H1 (cell line): ENCODE data around the gene TSGA10IP. TPM values are rescaled to one million over a fixed set of nuclear protein-coding genes. Genes with fewer than 3 reads are reported as not detected.

Source experiments
- CTCF ChIA-PET: fragments of 300-600 bp; sonication (Branson Sonifier 250); formaldehyde crosslinking; loops from one replicate; lab custom pipeline; 2021; ENCODE audit not compliant: partially characterized antibody; lab: Charles Lee
- POLR2A ChIA-PET: fragments of 300-600 bp; sonication (Branson Sonifier 250); formaldehyde crosslinking; loops from one replicate; lab custom pipeline; 2021; ENCODE audit warnings: inconsistent platforms; ENCODE audit not compliant: partially characterized antibody; lab: Charles Lee
- DNase-seq, 2 experiments: peaks; one replicate each; pipeline versions ENCODE4 v3.0.0 to v3.0.0-alpha.2; 2010 to 2022; ENCODE audit warnings: low spot score in 2 of 2, low read depth in 1 of 2, mixed read lengths in 1 of 2
- FAIRE-seq: peaks from 2 replicates; lab custom pipeline; 2011; peaks lifted over from hg19 to GRCh38; lab: Jason Lieb, UNC
- H2AFZ ChIP-seq: 2 replicates; pipeline ENCODE4 v1.8.1; 2012; ENCODE audit warnings: low read length, inconsistent platforms
- H2AK5ac ChIP-seq: 2 replicates; pipeline ENCODE4 v1.6.1; 2013; ENCODE audit warnings: low read depth, low read length
- H2BK120ac ChIP-seq: replicated peaks from 2 replicates; pipeline ENCODE3; 2013; ENCODE audit warnings: low read depth, low read length, inconsistent platforms
- H2BK12ac ChIP-seq: 2 replicates; pipeline ENCODE4 v1.6.1; 2013; ENCODE audit warnings: low read depth, low read length
- H2BK15ac ChIP-seq: 2 replicates; pipeline ENCODE4 v1.6.1; 2013; ENCODE audit warnings: low read length
- H2BK20ac ChIP-seq: 2 replicates; pipeline ENCODE4 v1.6.1; 2013; ENCODE audit warnings: low read length
- H2BK5ac ChIP-seq: 2 replicates; pipeline ENCODE4 v1.6.1; 2013; ENCODE audit warnings: low read depth, low read length
- H3K14ac ChIP-seq: 2 replicates; pipeline ENCODE4 v1.6.1; 2013; ENCODE audit warnings: inconsistent platforms; ENCODE audit not compliant: insufficient read length
- H3K18ac ChIP-seq: 2 replicates; pipeline ENCODE4 v1.6.1; 2013; ENCODE audit warnings: low read length; ENCODE audit errors: extremely low read depth
- H3K23ac ChIP-seq: 2 replicates; pipeline ENCODE4 v1.6.1; 2013; ENCODE audit warnings: inconsistent platforms; ENCODE audit not compliant: insufficient read length
- H3K23me2 ChIP-seq: 2 replicates; pipeline ENCODE4 v1.6.1; 2013; ENCODE audit warnings: low read depth, low read length
- H3K27ac ChIP-seq: 2 replicates; pipeline ENCODE4 v1.6.1; 2011; ENCODE audit warnings: low read depth, low read length, inconsistent platforms
- H3K27me3 ChIP-seq, 4 experiments: replicated peaks in 1 of 4; 1 replicate in 1 of 4; 2 replicates in 3 of 4; pipeline versions ENCODE4 v1.6.1 to v1.8.1; 2011 to 2013; ENCODE audit warnings: low read length in 3 of 4, mild to moderate bottlenecking in 3 of 4, inconsistent platforms in 2 of 4, mixed read lengths in 2 of 4, moderate library complexity in 1 of 4; ENCODE audit not compliant: control insufficient read depth in 3 of 4, insufficient read depth in 3 of 4; ENCODE audit errors: extremely low read depth in 1 of 4
- H3K36me3 ChIP-seq, 4 experiments: 2 replicates each; pipeline versions ENCODE4 v1.6.1 to v1.8.1; 2011 to 2013; ENCODE audit warnings: mild to moderate bottlenecking in 4 of 4, low read length in 3 of 4, moderate library complexity in 2 of 4, control low read depth in 1 of 4, inconsistent platforms in 1 of 4; ENCODE audit not compliant: insufficient read depth in 4 of 4, control insufficient read depth in 2 of 4
- H3K4ac ChIP-seq: replicated peaks from 2 replicates; pipeline ENCODE3; 2013; ENCODE audit warnings: low read length, low read depth, mixed read lengths, inconsistent platforms; ENCODE audit not compliant: insufficient read length
- H3K4me1 ChIP-seq, 4 experiments: replicated peaks in 1 of 4; 1 replicate in 1 of 4; 2 replicates in 3 of 4; pipeline versions ENCODE4 v1.6.1 to v1.8.1; 2011 to 2013; ENCODE audit warnings: low read length in 3 of 4, inconsistent platforms in 2 of 4, mixed read lengths in 1 of 4; ENCODE audit not compliant: insufficient read depth in 4 of 4, control insufficient read depth in 3 of 4
- H3K4me2 ChIP-seq, 2 experiments: 2 replicates each; pipeline versions ENCODE4 v1.6.1 to v1.8.1; 2011 to 2013; ENCODE audit warnings: low read depth in 2 of 2, low read length in 2 of 2, control low read depth in 1 of 2, inconsistent platforms in 1 of 2, mild to moderate bottlenecking in 1 of 2; ENCODE audit not compliant: insufficient read depth in 1 of 2
- H3K4me3 ChIP-seq, 4 experiments: fragments of 200-600, 300-600 bp in 1 of 4; sonication (generic), shearing (Covaris generic), sonication (Bioruptor Twin) in 1 of 4; 2 replicates each; pipeline versions ENCODE4 v1.5.1 to v1.8.1; 2011 to 2016; ENCODE audit warnings: low read length in 4 of 4, low read depth in 3 of 4, control low read depth in 2 of 4, inconsistent platforms in 2 of 4, mild to moderate bottlenecking in 2 of 4, mixed read lengths in 1 of 4, moderate library complexity in 1 of 4; ENCODE audit not compliant: insufficient read depth in 2 of 4; ENCODE audit errors: extremely low read depth in 1 of 4
- H3K56ac ChIP-seq: replicated peaks from 2 replicates; pipeline ENCODE3; 2013; ENCODE audit warnings: low read depth, mild to moderate bottlenecking, mixed read lengths, low read length, inconsistent platforms; ENCODE audit not compliant: insufficient read length
- H3K79me1 ChIP-seq: 2 replicates; pipeline ENCODE4 v1.6.1; 2013; ENCODE audit warnings: low read depth, low read length, control low read depth
- H3K79me2 ChIP-seq, 2 experiments: 2 replicates each; pipeline versions ENCODE4 v1.6.1 to v1.8.1; 2012 to 2013; ENCODE audit warnings: low read length in 2 of 2, mild to moderate bottlenecking in 2 of 2, inconsistent platforms in 1 of 2; ENCODE audit not compliant: insufficient read depth in 2 of 2, control insufficient read depth in 1 of 2
- H3K9ac ChIP-seq, 4 experiments: replicated peaks in 1 of 4; 1 replicate in 1 of 4; 2 replicates in 3 of 4; pipeline versions ENCODE4 v1.6.1 to v1.8.1; 2011 to 2013; ENCODE audit warnings: low read depth in 3 of 4, low read length in 3 of 4, control low read depth in 2 of 4, mild to moderate bottlenecking in 2 of 4, moderate library complexity in 2 of 4, inconsistent platforms in 1 of 4; ENCODE audit errors: extremely low read depth in 1 of 4
- H3K9me3 ChIP-seq, 2 experiments: 2 replicates each; pipeline versions ENCODE4 v1.6.1 to v1.8.1; 2012 to 2013; ENCODE audit warnings: mild to moderate bottlenecking in 2 of 2, moderate library complexity in 2 of 2, control low read depth in 1 of 2, inconsistent platforms in 1 of 2, low read depth in 1 of 2, low read length in 1 of 2, mixed read lengths in 1 of 2; ENCODE audit not compliant: insufficient read depth in 2 of 2
- H4K20me1 ChIP-seq, 2 experiments: replicated peaks in 1 of 2; 2 replicates each; pipeline versions ENCODE3 to v1.8.1; 2011 to 2013; ENCODE audit warnings: inconsistent platforms in 2 of 2, low read length in 2 of 2, mild to moderate bottlenecking in 1 of 2; ENCODE audit not compliant: insufficient read depth in 2 of 2, control insufficient read depth in 1 of 2
- H4K5ac ChIP-seq: 2 replicates; pipeline ENCODE4 v1.6.1; 2013; ENCODE audit warnings: low read length, low read depth, mixed read lengths, inconsistent platforms; ENCODE audit not compliant: insufficient read length
- H4K8ac ChIP-seq: 2 replicates; pipeline ENCODE4 v1.8.0; 2013; ENCODE audit warnings: mild to moderate bottlenecking, moderate library complexity, low read length, inconsistent platforms; ENCODE audit not compliant: insufficient read depth; ENCODE audit errors: extremely low read depth
- H4K91ac ChIP-seq: replicated peaks from 2 replicates; pipeline ENCODE3; 2013; ENCODE audit warnings: low read length, mixed read lengths, inconsistent platforms; ENCODE audit not compliant: insufficient read length
- EP300 ChIP-seq, 2 experiments: IDR thresholded peaks; 1 replicate in 1 of 2; 2 replicates in 1 of 2; pipeline ENCODE4 v1.6.1; 2011 to 2012; ENCODE audit warnings: low read depth in 2 of 2, low read length in 2 of 2, mild to moderate bottlenecking in 2 of 2, borderline replicate concordance in 1 of 2, inconsistent platforms in 1 of 2, moderate library complexity in 1 of 2
- GABPA ChIP-seq: IDR thresholded peaks from 2 replicates; pipeline ENCODE4 v1.6.1; 2011; ENCODE audit warnings: mild to moderate bottlenecking, low read length, moderate library complexity, borderline replicate concordance; ENCODE audit not compliant: insufficient read depth
- GTF2F1 ChIP-seq: IDR thresholded peaks from 2 replicates; pipeline ENCODE4 v1.6.1; 2012; ENCODE audit warnings: low read depth, low read length, improper control_type of control experiment, borderline replicate concordance
- NANOG ChIP-seq: IDR thresholded peaks from 2 replicates; pipeline ENCODE4 v1.6.1; 2011; ENCODE audit warnings: low read length, low read depth, mild to moderate bottlenecking, inconsistent platforms; ENCODE audit not compliant: insufficient read depth, poor library complexity, severe bottlenecking
- RAD21 ChIP-seq, 2 experiments: IDR thresholded peaks in 1 of 2; conservative IDR thresholded peaks in 1 of 2; 2 replicates each; pipeline ENCODE4 v1.6.1; 2011; ENCODE audit warnings: low read depth in 2 of 2, low read length in 2 of 2, improper control_type of control experiment in 1 of 2, inconsistent platforms in 1 of 2, mild to moderate bottlenecking in 1 of 2, moderate library complexity in 1 of 2
- RFX5 ChIP-seq: IDR thresholded peaks from 2 replicates; pipeline ENCODE4 v1.6.1; 2011; ENCODE audit warnings: low read depth, low read length, improper control_type of control experiment, borderline replicate concordance
- RNF2 ChIP-seq: fragments of 200-900, 300-1000 bp; sonication (generic); IDR thresholded peaks from 2 replicates; pipeline ENCODE4 v1.7.1; 2016; ENCODE audit warnings: borderline replicate concordance, low read depth, mild to moderate bottlenecking, antibody characterized with exemption, low read length; ENCODE audit not compliant: poor library complexity, severe bottlenecking; ENCODE audit errors: missing control alignments
- SIRT6 ChIP-seq: IDR thresholded peaks from one replicate; pipeline ENCODE4 v1.7.1; 2012; ENCODE audit warnings: low read length, inconsistent platforms
- SIX5 ChIP-seq: IDR thresholded peaks from 2 replicates; pipeline ENCODE4 v1.6.1; 2011; ENCODE audit warnings: mild to moderate bottlenecking, low read depth, low read length
- SP1 ChIP-seq: IDR thresholded peaks from 2 replicates; pipeline ENCODE4 v1.6.1; 2011; ENCODE audit warnings: low read depth, low read length
- SRF ChIP-seq: IDR thresholded peaks from 2 replicates; pipeline ENCODE4 v1.6.1; 2011; ENCODE audit warnings: mild to moderate bottlenecking, low read depth, low read length, moderate library complexity
- SUZ12 ChIP-seq: fragments of 200-600 bp; sonication (generic); IDR thresholded peaks from 2 replicates; pipeline ENCODE4 v1.6.1; 2012; ENCODE audit warnings: mild to moderate bottlenecking, inconsistent platforms, low read length, moderate library complexity, mixed read lengths
- YY1 ChIP-seq: IDR thresholded peaks from 2 replicates; pipeline ENCODE4 v1.6.1; 2011; ENCODE audit warnings: low read depth, mild to moderate bottlenecking, low read length
- WGBS, 2 experiments: shearing (Covaris generic) in 1 of 2; methylation state at CpG; one replicate each; pipeline versions ENCODE4 v1.1.6 to v1.1.7; 2013 to 2015; ENCODE audit warnings: low lambda C conversion rate in 2 of 2, mixed read lengths in 2 of 2, inconsistent platforms in 1 of 2, low coverage in 1 of 2, missing lambda C conversion rate in 1 of 2; ENCODE audit not compliant: insufficient replicate concordance in 2 of 2, insufficient coverage in 1 of 2, insufficient read length in 1 of 2; ENCODE audit errors: extremely low coverage in 1 of 2, missing lambda C conversion rate in 1 of 2; 5-methylcytosine and 5-hydroxymethylcytosine counted together
- polyA plus RNA-seq, 7 experiments: library from polyadenylated mRNA; depleted of rRNA in 3 of 7; stranded (reverse) in 5 of 7; unstranded in 2 of 7; fragments of >200 nt in 5 of 7; fragments of 200-250 nt in 2 of 7; gene quantifications; 1 replicate in 5 of 7; 2 replicates in 1 of 7; 4 replicates in 1 of 7; pipeline versions ENCODE4 v1.2.1 to v1.2.3, GENCODE V29; 2011 to 2013; ENCODE audit warnings: missing spikeins in 2 of 7, mixed read lengths in 2 of 7
- total RNA-seq: library from RNA; stranded (reverse); fragmentation: NEBNext Ultra II Directional; extraction: Animal tissue kit (Norgen Biotek cat#: 25700); gene quantifications from 2 replicates; pipeline ENCODE4 v1.2.1, GENCODE V29; 2021

Gene TSGA10IP
- total and polyA plus RNA-seq, 2 of the 8 experiments (the other 6 are each of a cell fraction or from before 2014, with no cell fraction given) = 1.9 to 6.0 TPM

DNA sequence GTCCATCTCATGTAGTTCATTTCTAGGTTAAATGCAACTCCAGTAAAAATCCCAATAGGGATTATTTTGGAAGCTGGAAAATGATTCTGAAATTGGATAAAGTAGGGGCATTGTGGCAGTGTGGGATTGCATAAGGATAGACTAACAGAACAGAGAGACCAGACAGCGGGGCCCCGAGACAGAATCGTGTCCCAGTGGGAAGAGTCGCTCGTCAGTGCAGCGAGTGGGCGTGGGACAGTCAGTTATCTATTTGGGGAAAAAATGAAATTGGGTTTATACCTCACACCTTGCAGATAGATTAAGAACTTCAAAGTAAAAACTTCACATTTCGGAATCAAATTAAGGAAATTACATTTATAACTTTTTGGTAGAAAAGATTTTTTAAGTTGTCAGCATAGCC is 26.8 kb downstream of the TSGA10IP start:
- POLR2A ChIA-PET = interaction anchor here (0.9 to 1.6 kb wide), 2 partner anchors 20 to 81 kb away, joined by 3 to 5 read pairs; partner anchors contain the start of gene CCDC85B
- Histone ChIP-seq H3K36me3 (peaks cover 5 to 23% (median 21%) of the 10 kb centered on the region in 4 experiments; a peak in 6 of 8 replicates), H3K79me2 (no peaks in the 10 kb centered on the region), H3K9ac (no peak overlapping the region), H3K79me1 (no peaks in the 10 kb centered on the region), H3K23ac (no peak overlapping the region), H2AFZ (no peak overlapping the region), H3K27me3 (no peaks in the 10 kb centered on the region), H3K14ac (no peak overlapping the region), H3K4me1 (no peaks in the 10 kb centered on the region), H3K56ac (no peak overlapping the region), H3K27ac (no peak overlapping the region), H3K23me2 (no peaks in the 10 kb centered on the region), H3K4ac (no peak overlapping the region), H4K8ac (no peak overlapping the region), H4K5ac (no peak overlapping the region), H2BK20ac (no peak overlapping the region), H4K91ac (no peak overlapping the region), H2BK12ac (no peak overlapping the region), H3K9me3 (no peaks in the 10 kb centered on the region), H3K18ac (no peak overlapping the region), H2BK120ac (no peak overlapping the region), H3K4me3 (no peak overlapping the region), H2BK15ac (no peak overlapping the region), H2AK5ac (no peak overlapping the region), H4K20me1 (no peaks in the 10 kb centered on the region), H2BK5ac (no peak overlapping the region), H3K4me2 (no peak overlapping the region)
- 95% methylated on average over 8 of the region's 8 CpGs; no CpG with 5 or more reads in 1 of the 2 experiments for WGBS, 2 experiments
- CTCF ChIA-PET = interaction anchor here (1.2 to 2.2 kb wide), 3 partner anchors 20 to 87 kb away, joined by 3 to 6 read pairs (median 4); partner anchors contain the start of gene CCDC85B
- FAIRE-seq (no peak), DNase-seq (no peak)
- no peak for TF ChIP-seq EP300 (IDR thresholded peaks at IDR 0.05; ENCODE audit: borderline replicate concordance in 1 of 2, low read depth in 2 of 2, low read length in 2 of 2)
- no peak for TF ChIP-seq NANOG
- no peak for TF ChIP-seq SIX5
- no peak for TF ChIP-seq YY1
- no peak for TF ChIP-seq GTF2F1
- no peak for TF ChIP-seq RAD21 (IDR thresholded peaks at IDR 0.05 in 1 of 2, conservative IDR thresholded peaks at IDR 0.05 in 1 of 2; ENCODE audit: low read depth in 2 of 2, low read length in 2 of 2)
- TF ChIP-seq SP1 = no peak
- no peak for TF ChIP-seq SRF
- no peak for TF ChIP-seq RFX5
- no peak for TF ChIP-seq SIRT6
- TF ChIP-seq RNF2 = no peak
- no peak for TF ChIP-seq GABPA
- TF ChIP-seq SUZ12 = no peak
